PC-3 (cell line): Measurements from ENCODE around the gene PLCD1. TPM values are rescaled to one million over a fixed set of nuclear protein-coding genes. Genes with fewer than 3 reads are reported as not detected.
"Not testable (repeated sequence)": the region's sequence is repeated elsewhere in the genome, so short reads cannot be mapped to it uniquely, and the experiment has no call there.

Source experiments
- ATAC-seq: fragments of 200-7000 bp; cut with Tn5 transposase; 2 replicates; pipeline ENCODE4 v1.9.1; 2020; ENCODE audit warnings: mild to moderate bottlenecking, moderate library complexity
- BruUV-seq: library from RNA; stranded (reverse); fragments of 400-500 nt; replicated peaks from 2 replicates; lab custom pipeline; 2021; lab: Mats Ljungman, UMichigan
- CTCF ChIA-PET: fragments of 300-600 bp; sonication (Branson Sonifier 250); formaldehyde crosslinking; loops from one replicate; lab custom pipeline; 2022; ENCODE audit warnings: antibody characterized with exemption; lab: Charles Lee
- POLR2A ChIA-PET: fragments of 300-600 bp; sonication (Branson Sonifier 250); formaldehyde crosslinking; loops from one replicate; lab custom pipeline; 2022; ENCODE audit warnings: antibody characterized with exemption; ENCODE audit not compliant: unreplicated experiment; lab: Charles Lee
- DNase-seq: peaks from one replicate; pipeline ENCODE4 v3.0.0-alpha.2; 2015
- H2AFZ ChIP-seq: fragments of 300-600 bp; sonication (generic); 2 replicates; pipeline ENCODE4 v1.6.0; 2016; ENCODE audit warnings: antibody characterized with exemption, low read length
- H3F3A ChIP-seq: fragments of 300-600 bp; sonication (generic); one replicate; pipeline ENCODE4 v1.6.0; 2017; ENCODE audit warnings: antibody characterized with exemption, low read length, control low read depth, mild to moderate bottlenecking; ENCODE audit not compliant: unreplicated experiment
- H3K27ac ChIP-seq: fragments of 300-600 bp; sonication (generic); 2 replicates; pipeline ENCODE4 v1.5.1; 2016; ENCODE audit warnings: mild to moderate bottlenecking, low read length
- H3K27me3 ChIP-seq: fragments of 300-600 bp; sonication (generic); 2 replicates; pipeline ENCODE4 v1.6.1; 2016; ENCODE audit warnings: low read length, mixed read lengths
- H3K36me3 ChIP-seq: fragments of 300-600 bp; sonication (generic); 2 replicates; pipeline ENCODE4 v1.6.1; 2016; ENCODE audit warnings: low read depth, mixed run types, low read length, mixed read lengths
- H3K4me1 ChIP-seq: fragments of 300-600 bp; sonication (generic); 2 replicates; pipeline ENCODE4 v1.5.1; 2016; ENCODE audit warnings: low read length; ENCODE audit not compliant: insufficient read depth
- H3K4me2 ChIP-seq: fragments of 300-600 bp; sonication (generic); 2 replicates; pipeline ENCODE4 v1.6.0; 2016; ENCODE audit warnings: low read length
- H3K4me3 ChIP-seq: fragments of 300-600 bp; sonication (generic); 2 replicates; pipeline ENCODE4 v1.5.1; 2016; ENCODE audit warnings: mild to moderate bottlenecking, low read length, mixed read lengths
- H3K79me2 ChIP-seq: fragments of 300-600 bp; sonication (generic); 2 replicates; pipeline ENCODE4 v1.6.1; 2017; ENCODE audit warnings: low read length, mixed read lengths
- H3K9ac ChIP-seq: fragments of 300-600 bp; sonication (generic); 2 replicates; pipeline ENCODE4 v1.6.0; 2016; ENCODE audit warnings: mild to moderate bottlenecking, low read length
- H3K9me2 ChIP-seq: fragments of 300-600 bp; sonication (generic); replicated peaks from 2 replicates; pipeline ENCODE4 v1.6.1; 2016; ENCODE audit warnings: mixed run types, low read length, mixed read lengths
- H3K9me3 ChIP-seq: fragments of 300-600 bp; sonication (generic); 2 replicates; pipeline ENCODE4 v1.6.1; 2016; ENCODE audit warnings: low read length, mixed read lengths
- H4K20me1 ChIP-seq: fragments of 300-600 bp; sonication (generic); 2 replicates; pipeline ENCODE4 v1.6.1; 2016; ENCODE audit warnings: low read length, mixed read lengths
- CTCF ChIP-seq: fragments of 300-600 bp; sonication (generic); conservative IDR thresholded peaks from 2 replicates; pipeline ENCODE4 v1.5.1; 2017; ENCODE audit warnings: antibody characterized with exemption, low read depth, mild to moderate bottlenecking, low read length
- EZH2 ChIP-seq: fragments of 300-600 bp; sonication (generic); IDR thresholded peaks from one replicate; pipeline ENCODE4 v1.6.1; 2017; ENCODE audit warnings: antibody characterized with exemption, mild to moderate bottlenecking, low read length; ENCODE audit not compliant: unreplicated experiment
- EZH2phosphoT487 ChIP-seq: fragments of 300-600 bp; sonication (generic); IDR thresholded peaks from 2 replicates; pipeline ENCODE4 v1.6.1; 2018; ENCODE audit warnings: mild to moderate bottlenecking, antibody characterized with exemption, low read length, borderline replicate concordance
- intact Hi-C: fragments of 100-400 bp; cut with micrococcal nuclease; formaldehyde crosslinking; loops from 2 replicates; pipeline ENCODE4 v1.9.0; 2023
- total RNA-seq: library from RNA; depleted of rRNA; stranded (reverse); fragments of >200 nt; gene quantifications from 2 replicates; pipeline ENCODE4 v1.2.3, GENCODE V29; 2014

PLCD1 gene
- total RNA-seq, 1 experiment from 2014 or later, result 18.5 TPM

- H3K9ac ChIP-seq, intact Hi-C loops, H3K9me2 ChIP-seq, H3K27me3 ChIP-seq, POLR2A ChIA-PET, H2AFZ ChIP-seq, CTCF ChIA-PET, H3K9me3 ChIP-seq, DNase-seq, ATAC-seq, H3K4me2 ChIP-seq, H3K36me3 ChIP-seq, H3K79me2 ChIP-seq, H3K4me3 ChIP-seq, H4K20me1 ChIP-seq, H3K4me1 ChIP-seq, H3F3A ChIP-seq, BruUV-seq, H3K27ac ChIP-seq: not testable (repeated sequence)
These were observed 23.8 kb upstream of the PLCD1 start for GRCh38 chr3:38053286-38053685.

- DNase-seq (no peak), ATAC-seq (no peak)
- Histone ChIP-seq H3K27ac (no peak overlapping the region), H3K9me3 (no peaks in the 10 kb centered on the region), H3F3A (no peaks in the 10 kb centered on the region), H3K4me3 (no peak overlapping the region), H2AFZ (no peak overlapping the region), H4K20me1 (no peaks in the 10 kb centered on the region), H3K4me1 (no peaks in the 10 kb centered on the region), H3K79me2 (no peaks in the 10 kb centered on the region), H3K4me2 (no peak overlapping the region), H3K9ac (no peak overlapping the region), H3K36me3 (no peaks in the 10 kb centered on the region), H3K27me3 (no peaks in the 10 kb centered on the region; the same call in 1 of the 2 replicates), H3K9me2 (no peaks in the 10 kb centered on the region; the same call in 1 of the 2 replicates)
- BruUV-seq, result no TSS peak
- intact Hi-C loops, result no loop called here
- POLR2A ChIA-PET, result no interaction called here
- CTCF ChIA-PET, result no interaction called here
- TF ChIP-seq EZH2phosphoT487, result no peak
- TF ChIP-seq EZH2, result no peak
- no peak for TF ChIP-seq CTCF
These were observed 21.7 kb upstream of the PLCD1 start for GRCh38 chr3:38051131-38051530.

- Histone ChIP-seq H3K27me3 (no peaks in the 10 kb centered on the region; the same call in 1 of the 2 replicates), H3K36me3 (no peaks in the 10 kb centered on the region), H3F3A (no peaks in the 10 kb centered on the region), H3K4me3 (no peak overlapping the region), H2AFZ (no peak overlapping the region), H3K9me3 (no peaks in the 10 kb centered on the region), H3K79me2 (no peaks in the 10 kb centered on the region), H3K9ac (no peak overlapping the region), H3K4me1 (no peaks in the 10 kb centered on the region), H3K9me2 (no peaks in the 10 kb centered on the region; the same call in 1 of the 2 replicates), H4K20me1 (no peaks in the 10 kb centered on the region), H3K27ac (no peak overlapping the region), H3K4me2 (no peak overlapping the region)
- intact Hi-C loops, result no loop called here
- ChIA-PET CTCF (no interaction called here), POLR2A (no interaction called here)
- TF ChIP-seq CTCF, result no peak
- no peak for TF ChIP-seq EZH2phosphoT487
- TF ChIP-seq EZH2, result no peak
- no TSS peak for BruUV-seq
- no peak for DNase-seq
- no peak for ATAC-seq
These were observed 20.1 kb upstream of the PLCD1 start for GRCh38 chr3:38049358-38050126.
